GM23248 (cell line): ENCODE results near the gene DLG3. TPM values are rescaled to one million over a fixed set of nuclear protein-coding genes. Genes with fewer than 3 reads are reported as not detected.
A peak's percentile ranks its signal among the peaks of the same experiment; 100 is the strongest.

Source experiments
- DNase-seq: peaks from one replicate; pipeline ENCODE4 v3.0.0-alpha.2; 2015
- H2AFZ ChIP-seq: fragments of 200-600 bp; sonication (generic); 2 replicates; pipeline ENCODE4 v1.6.1; 2016; ENCODE audit warnings: antibody characterized with exemption
- H3F3A ChIP-seq: fragments of 200-600 bp; sonication (generic); 2 replicates; pipeline ENCODE4 v1.6.1; 2016; ENCODE audit warnings: mild to moderate bottlenecking, antibody characterized with exemption, mixed run types; ENCODE audit not compliant: insufficient read depth
- H3K27ac ChIP-seq: fragments of 200-600 bp; sonication (generic); 2 replicates; pipeline ENCODE4 v1.5.1; 2016; ENCODE audit warnings: mild to moderate bottlenecking
- H3K27me3 ChIP-seq: fragments of 200-600 bp; sonication (generic); replicated peaks from 2 replicates; pipeline ENCODE4 v1.6.1; 2016; ENCODE audit warnings: mild to moderate bottlenecking; ENCODE audit not compliant: insufficient read depth
- H3K36me3 ChIP-seq: fragments of 200-600 bp; sonication (generic); 2 replicates; pipeline ENCODE4 v1.6.1; 2016; ENCODE audit warnings: low read depth, mild to moderate bottlenecking
- H3K4me1 ChIP-seq: fragments of 200-600 bp; sonication (generic); 2 replicates; pipeline ENCODE4 v1.6.1; 2016; ENCODE audit warnings: mild to moderate bottlenecking; ENCODE audit not compliant: insufficient read depth
- H3K4me2 ChIP-seq: fragments of 200-600 bp; sonication (generic); one replicate; pipeline ENCODE4 v1.6.1; 2016; ENCODE audit warnings: mild to moderate bottlenecking; ENCODE audit not compliant: unreplicated experiment
- H3K4me3 ChIP-seq: fragments of 200-600 bp; sonication (generic); 2 replicates; pipeline ENCODE4 v1.5.1; 2016; ENCODE audit warnings: mild to moderate bottlenecking
- H3K79me2 ChIP-seq: fragments of 200-600 bp; sonication (generic); 2 replicates; pipeline ENCODE4 v1.6.1; 2016; ENCODE audit warnings: mild to moderate bottlenecking; ENCODE audit not compliant: insufficient read depth
- H3K9ac ChIP-seq: fragments of 200-600 bp; sonication (generic); 2 replicates; pipeline ENCODE4 v1.6.1; 2016; ENCODE audit warnings: mild to moderate bottlenecking
- H3K9me2 ChIP-seq: fragments of 200-600 bp; sonication (generic); 2 replicates; pipeline ENCODE4 v1.6.1; 2016; ENCODE audit warnings: mixed run types, mild to moderate bottlenecking, moderate library complexity; ENCODE audit not compliant: insufficient read depth
- H3K9me3 ChIP-seq: fragments of 200-600 bp; sonication (generic); one replicate; pipeline ENCODE4 v1.6.1; 2017; ENCODE audit warnings: low read depth
- H4K20me1 ChIP-seq: fragments of 200-600 bp; sonication (generic); 2 replicates; pipeline ENCODE4 v1.6.0; 2016; ENCODE audit not compliant: insufficient read depth
- EZH2 ChIP-seq: fragments of 200-600 bp; sonication (generic); IDR thresholded peaks from 2 replicates; pipeline ENCODE4 v1.6.1; 2018; ENCODE audit warnings: antibody characterized with exemption, mild to moderate bottlenecking; ENCODE audit not compliant: insufficient read depth, poor library complexity, severe bottlenecking
- EZH2phosphoT487 ChIP-seq: fragments of 200-600 bp; sonication (generic); IDR thresholded peaks from 2 replicates; pipeline ENCODE4 v1.6.1; 2018; ENCODE audit warnings: antibody characterized with exemption, moderate library complexity, mild to moderate bottlenecking, low read depth; ENCODE audit not compliant: insufficient read depth
- WGBS, 2 experiments: methylation state at CpG; one replicate each; pipeline ENCODE4 v1.1.6; 2015 to 2017; ENCODE audit warnings: low lambda C conversion rate in 2 of 2, low coverage in 1 of 2; ENCODE audit errors: missing lambda C conversion rate in 2 of 2; 5-methylcytosine and 5-hydroxymethylcytosine counted together
- in situ Hi-C: fragments of 300-500 bp; cut with MboI; formaldehyde crosslinking; loops from 2 replicates; pipeline ENCODE4 v1.15.0; 2020
- polyA plus RNA-seq: library from polyadenylated mRNA; unstranded; fragments of >200 nt; fragmentation: Nextera tagmentation; extraction: Ambion mirVana; gene quantifications from 2 replicates; pipeline ENCODE4 v1.2.1, GENCODE V29; 2016
- total RNA-seq: library from RNA; depleted of rRNA; stranded (reverse); fragments of >200 nt; shearing (Covaris generic); gene quantifications from 2 replicates; pipeline ENCODE4 v1.2.3, GENCODE V29; 2014

Gene DLG3
- total and polyA plus RNA-seq, 2 experiments from 2014 or later = 1.7 to 1.9 TPM

DNA sequence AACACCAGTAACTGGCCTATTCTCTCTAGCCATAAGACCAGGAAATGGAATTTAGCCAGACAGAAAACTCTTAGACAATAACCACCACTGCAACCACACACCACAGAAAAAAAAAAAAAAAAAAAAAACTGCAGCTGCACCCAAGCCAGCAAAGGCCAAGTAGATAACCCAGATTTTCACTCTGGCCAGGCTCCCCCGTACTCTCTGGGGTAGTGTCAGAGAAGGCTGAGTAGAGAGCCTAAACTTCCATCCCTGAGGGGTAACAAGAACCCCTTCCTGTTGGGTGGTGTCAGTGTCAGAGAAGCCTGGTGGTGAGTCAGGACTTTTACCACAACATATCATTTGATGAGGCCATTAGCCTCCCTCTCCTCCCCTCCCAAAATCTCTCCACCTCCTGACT lies 5.6 kb upstream of the DLG3 start:
- no peak overlapping the region for H3K4me2 ChIP-seq
- no peak for TF ChIP-seq EZH2
- no peak for TF ChIP-seq EZH2phosphoT487
- in situ Hi-C loops = no loop called here
- H3K9ac ChIP-seq = no peak overlapping the region
- H3K9me3 ChIP-seq = no peaks in the 10 kb centered on the region
- no peak overlapping the region for H2AFZ ChIP-seq
- H3K9me2 ChIP-seq = no peaks in the 10 kb centered on the region
- DNase-seq = peak; percentile 25
- H3K4me3 ChIP-seq = no peak overlapping the region
- H3K36me3 ChIP-seq = no peaks in the 10 kb centered on the region
- no peaks in the 10 kb centered on the region for H3K79me2 ChIP-seq
- peaks cover 5% of the 10 kb centered on the region; the same call in 1 of the 2 replicates for H3K4me1 ChIP-seq
- 13 to 57% methylated on average over 1 of the region's 1 CpG for WGBS, 2 experiments
- H4K20me1 ChIP-seq = no peaks in the 10 kb centered on the region
- H3K27me3 ChIP-seq = no peaks in the 10 kb centered on the region
- H3F3A ChIP-seq = no peaks in the 10 kb centered on the region
- no peak overlapping the region for H3K27ac ChIP-seq

DNA sequence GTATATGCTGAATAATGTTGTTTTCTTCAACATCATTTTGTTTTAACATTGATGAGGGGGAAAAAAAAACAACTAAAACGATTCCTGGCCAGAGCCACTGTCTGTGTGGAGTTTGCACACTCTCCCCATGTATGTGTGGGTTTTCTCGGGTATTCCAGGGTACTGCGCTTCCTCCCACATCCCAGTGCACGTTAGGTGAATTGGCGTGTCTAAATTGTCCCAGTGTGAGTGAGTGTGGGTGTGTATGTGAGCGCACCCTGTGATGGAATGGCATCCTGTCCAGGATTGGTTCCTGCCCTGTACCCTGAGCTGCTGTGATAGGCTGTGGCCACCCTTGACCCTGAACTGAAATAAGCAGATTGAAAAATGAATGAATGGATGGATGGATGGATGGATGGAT lies 2.4 kb upstream of the DLG3 start:
- Histone ChIP-seq H3K36me3 (no peaks in the 10 kb centered on the region), H3F3A (no peaks in the 10 kb centered on the region), H3K4me2 (no peak overlapping the region), H3K4me1 (no peaks in the 10 kb centered on the region), H3K9ac (no peak overlapping the region), H3K4me3 (no peak overlapping the region), H4K20me1 (no peaks in the 10 kb centered on the region), H3K27me3 (no peaks in the 10 kb centered on the region), H3K79me2 (no peaks in the 10 kb centered on the region), H3K27ac (no peak overlapping the region), H3K9me2 (no peaks in the 10 kb centered on the region), H2AFZ (no peak overlapping the region), H3K9me3 (no peaks in the 10 kb centered on the region)
- in situ Hi-C loops = no loop called here
- DNase-seq = no peak
- 63 to 67% methylated on average over 6 of the region's 6 CpGs for WGBS, 2 experiments
- no peak for TF ChIP-seq EZH2
- TF ChIP-seq EZH2phosphoT487 = no peak

DNA sequence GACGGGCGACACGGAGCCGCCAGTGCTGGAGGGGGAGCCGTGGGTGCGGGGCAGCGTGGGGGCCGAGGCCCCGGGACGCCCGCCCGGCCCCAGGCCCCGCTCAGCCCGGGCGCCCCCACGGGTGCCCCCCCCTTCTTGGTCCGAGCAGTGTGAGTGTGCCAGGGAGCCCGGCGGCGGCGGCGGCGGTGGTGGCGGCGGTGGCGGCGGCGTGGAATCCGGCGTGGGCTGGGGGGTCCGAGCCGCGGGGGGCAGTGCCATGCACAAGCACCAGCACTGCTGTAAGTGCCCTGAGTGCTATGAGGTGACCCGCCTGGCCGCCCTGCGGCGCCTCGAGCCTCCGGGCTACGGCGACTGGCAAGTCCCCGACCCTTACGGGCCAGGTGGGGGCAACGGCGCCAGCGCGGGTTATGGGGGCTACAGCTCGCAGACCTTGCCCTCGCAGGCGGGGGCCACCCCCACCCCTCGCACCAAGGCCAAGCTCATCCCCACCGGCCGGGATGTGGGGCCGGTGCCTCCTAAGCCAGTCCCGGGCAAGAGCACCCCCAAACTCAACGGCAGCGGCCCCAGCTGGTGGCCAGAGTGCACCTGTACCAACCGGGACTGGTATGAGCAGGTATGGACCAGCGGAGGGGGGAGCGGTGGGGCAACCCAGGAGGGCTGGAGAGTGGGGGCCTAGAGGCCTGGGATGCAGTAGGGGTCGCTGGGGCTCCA lies 466 bp downstream of the DLG3 start:
- no peak overlapping the region for H3K4me2 ChIP-seq

DNA sequence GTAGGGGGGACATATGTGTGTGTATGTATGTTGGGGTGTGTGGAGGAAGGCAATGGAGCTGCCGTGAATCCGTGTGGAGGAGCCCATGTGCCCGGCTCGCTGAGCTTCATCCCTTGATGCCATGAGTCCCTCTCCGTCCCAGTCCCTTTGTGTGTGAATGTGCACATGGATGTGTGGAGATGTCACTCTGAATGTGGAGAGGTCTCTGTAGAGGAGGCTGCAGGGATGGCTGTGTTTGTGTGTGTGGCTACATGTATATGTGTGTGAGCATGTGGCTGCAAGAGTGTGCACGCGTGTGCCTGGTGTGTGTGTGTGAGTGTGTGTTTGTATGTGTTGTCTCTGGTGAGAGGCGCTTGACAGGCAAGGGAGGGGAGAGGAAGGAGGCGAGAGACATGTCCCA lies 1.3 kb downstream of the DLG3 start:
- H3K4me1 ChIP-seq = no peaks in the 10 kb centered on the region
- WGBS, 2 experiments = 65 to 93% methylated on average over 4 to 9 of the region's 9 CpGs

More for the DNA sequence above, 466 bp downstream of the DLG3 start:
- TF ChIP-seq EZH2 = no peak
- TF ChIP-seq EZH2phosphoT487 = no peak
- in situ Hi-C loops = no loop called here
- Histone ChIP-seq H3K9me2 (no peaks in the 10 kb centered on the region), H3K27me3 (no peaks in the 10 kb centered on the region), H3F3A (no peaks in the 10 kb centered on the region), H3K27ac (no peak overlapping the region), H2AFZ (0 out of 2 replicates have a peak overlapping the region, but pooled peaks have one; percentile 30), H3K4me3 (0 out of 2 replicates have a peak overlapping the region, but pooled peaks have one; percentile 37), H4K20me1 (no peaks in the 10 kb centered on the region), H3K9ac (no peak overlapping the region), H3K9me3 (no peaks in the 10 kb centered on the region), H3K36me3 (no peaks in the 10 kb centered on the region), H3K4me1 (no peaks in the 10 kb centered on the region), H3K79me2 (no peaks in the 10 kb centered on the region)
- no peak for DNase-seq
- 0 to 1% methylated on average over 1 to 14 of the region's 61 CpGs for WGBS, 2 experiments

More for the DNA sequence above, 1.3 kb downstream of the DLG3 start:
- Histone ChIP-seq H3K36me3 (no peaks in the 10 kb centered on the region), H3K9me3 (no peaks in the 10 kb centered on the region), H3K9ac (no peak overlapping the region), H3K27me3 (no peaks in the 10 kb centered on the region), H3K4me3 (no peak overlapping the region), H3F3A (no peaks in the 10 kb centered on the region), H3K27ac (no peak overlapping the region), H2AFZ (no peak overlapping the region), H3K9me2 (no peaks in the 10 kb centered on the region), H3K4me2 (no peak overlapping the region), H3K79me2 (no peaks in the 10 kb centered on the region), H4K20me1 (no peaks in the 10 kb centered on the region)
- no peak for TF ChIP-seq EZH2
- no peak for TF ChIP-seq EZH2phosphoT487
- in situ Hi-C loops = no loop called here
- DNase-seq = no peak
